ENCODE measurements around the gene HGFAC.

DNA sequence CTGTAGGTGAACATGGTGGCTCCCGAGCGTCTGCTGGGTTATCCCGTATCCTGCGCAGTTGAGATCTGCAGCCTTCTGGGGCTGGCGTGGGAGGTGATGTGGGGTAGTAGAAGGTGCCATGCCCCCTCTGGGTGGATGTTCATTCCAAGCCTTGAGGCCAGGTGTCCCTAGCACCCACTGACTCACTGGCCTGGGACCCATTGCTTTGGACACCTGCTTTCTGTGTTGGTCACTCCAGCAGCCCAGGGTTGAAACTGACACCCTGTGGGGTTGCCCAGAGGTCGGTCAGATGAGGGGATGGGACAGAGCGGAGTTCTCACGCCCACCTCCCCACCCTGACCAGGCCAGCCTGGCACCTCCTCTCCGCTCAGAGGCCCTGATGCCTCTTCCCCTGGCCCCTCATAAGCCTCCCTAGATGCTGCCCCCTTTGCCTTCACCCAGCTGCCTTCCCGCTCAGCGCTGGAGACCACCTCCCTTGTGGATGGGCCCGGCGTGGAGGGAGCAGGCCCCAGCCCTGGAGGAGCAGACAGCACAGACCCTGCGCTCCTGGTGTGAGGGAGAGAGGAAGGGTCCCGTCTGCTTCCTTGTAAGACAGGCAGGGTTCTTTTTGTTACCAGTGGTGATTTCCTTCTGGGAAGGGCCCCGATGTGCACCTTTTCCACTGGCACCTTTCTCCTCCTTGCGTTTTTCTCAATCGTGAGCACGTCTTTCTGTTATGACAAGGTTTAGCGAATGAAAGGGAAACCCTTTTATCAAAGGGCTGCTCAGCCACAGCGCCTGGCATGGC is 23.3 kb downstream of the HGFAC start:
- no peak for TF ChIP-seq POLR2AphosphoS5 (IDR thresholded peaks at IDR 0.05; ENCODE audit: insufficient read depth in 1 of 2, low read depth in 1 of 2)
- TF ChIP-seq, protein P1, sequence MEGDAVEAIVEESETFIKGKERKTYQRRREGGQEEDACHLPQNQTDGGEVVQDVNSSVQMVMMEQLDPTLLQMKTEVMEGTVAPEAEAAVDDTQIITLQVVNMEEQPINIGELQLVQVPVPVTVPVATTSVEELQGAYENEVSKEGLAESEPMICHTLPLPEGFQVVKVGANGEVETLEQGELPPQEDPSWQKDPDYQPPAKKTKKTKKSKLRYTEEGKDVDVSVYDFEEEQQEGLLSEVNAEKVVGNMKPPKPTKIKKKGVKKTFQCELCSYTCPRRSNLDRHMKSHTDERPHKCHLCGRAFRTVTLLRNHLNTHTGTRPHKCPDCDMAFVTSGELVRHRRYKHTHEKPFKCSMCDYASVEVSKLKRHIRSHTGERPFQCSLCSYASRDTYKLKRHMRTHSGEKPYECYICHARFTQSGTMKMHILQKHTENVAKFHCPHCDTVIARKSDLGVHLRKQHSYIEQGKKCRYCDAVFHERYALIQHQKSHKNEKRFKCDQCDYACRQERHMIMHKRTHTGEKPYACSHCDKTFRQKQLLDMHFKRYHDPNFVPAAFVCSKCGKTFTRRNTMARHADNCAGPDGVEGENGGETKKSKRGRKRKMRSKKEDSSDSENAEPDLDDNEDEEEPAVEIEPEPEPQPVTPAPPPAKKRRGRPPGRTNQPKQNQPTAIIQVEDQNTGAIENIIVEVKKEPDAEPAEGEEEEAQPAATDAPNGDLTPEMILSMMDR (IDR thresholded peaks at IDR 0.05) = no peak
